HEK293 (cell line): ENCODE data around the gene PDLIM5.

Source experiments
- CTCF ChIA-PET: fragments of 350-600 bp; formaldehyde crosslinking; extraction: SDS; loops from one replicate; lab custom pipeline; 2021; ENCODE audit warnings: antibody characterized with exemption; lab: Yijun Ruan, JAX
- POLR2A ChIA-PET: fragments of 300-600 bp; formaldehyde crosslinking; extraction: SDS; loops from one replicate; lab custom pipeline; 2020; ENCODE audit warnings: antibody characterized with exemption, inconsistent platforms; lab: Yijun Ruan, JAX
- H3K27ac ChIP-seq: fragments of 200-500 bp; sonication (Bioruptor generic); 2 replicates; pipeline ENCODE4 v1.5.1; 2014; ENCODE audit warnings: low read depth, low read length, control low read depth, inconsistent platforms; ENCODE audit errors: extremely low read depth
- H3K36me3 ChIP-seq, 2 experiments: fragments of 200-500 bp in 1 of 2; sonication (Bioruptor generic) in 1 of 2; 1 replicate in 1 of 2; 2 replicates in 1 of 2; pipeline ENCODE4 v1.5.1; 2014 to 2017; ENCODE audit warnings: inconsistent platforms in 2 of 2, low read length in 2 of 2; ENCODE audit not compliant: control insufficient read depth in 2 of 2, insufficient read depth in 1 of 2
- H3K4me1 ChIP-seq: fragments of 200-500 bp; sonication (Bioruptor generic); 2 replicates; pipeline ENCODE4 v1.5.1; 2014; ENCODE audit warnings: mild to moderate bottlenecking, low read length, inconsistent platforms; ENCODE audit not compliant: control insufficient read depth, insufficient read depth
- H3K4me3 ChIP-seq: 2 replicates; pipeline ENCODE4 v1.5.1; 2011; ENCODE audit warnings: low read depth, mild to moderate bottlenecking, control low read depth, low read length, moderate library complexity
- H3K9me3 ChIP-seq: fragments of 200-500 bp; sonication (Bioruptor generic); 2 replicates; pipeline ENCODE4 v1.5.1; 2014; ENCODE audit warnings: low read depth, low read length, inconsistent platforms; ENCODE audit not compliant: control insufficient read depth, insufficient read depth
- BCL6B ChIP-seq: fragments of 450-650 bp; formaldehyde crosslinking; IDR thresholded peaks from 2 replicates; pipeline ENCODE4 v1.5.1; 2017; ENCODE audit warnings: missing biosample characterization, missing genetic modification characterization
- MEIS1 ChIP-seq: sonication (generic); formaldehyde crosslinking; IDR thresholded peaks from 2 replicates; pipeline ENCODE4 v1.8.1; 2022; ENCODE audit warnings: missing genetic modification reagents, mild to moderate bottlenecking, borderline replicate concordance
- PRDM2 ChIP-seq: fragments of 450-650 bp; formaldehyde crosslinking; IDR thresholded peaks from 2 replicates; pipeline ENCODE4 v1.5.1; 2016; ENCODE audit warnings: missing biosample characterization, missing genetic modification characterization, borderline replicate concordance
- PRDM6 ChIP-seq: fragments of 450-650 bp; formaldehyde crosslinking; IDR thresholded peaks from 2 replicates; pipeline ENCODE4 v1.5.1; 2017; ENCODE audit warnings: missing biosample characterization, missing genetic modification characterization
- SCRT1 ChIP-seq: fragments of 450-650 bp; formaldehyde crosslinking; IDR thresholded peaks from 2 replicates; pipeline ENCODE4 v1.5.1; 2016; ENCODE audit warnings: missing biosample characterization, missing genetic modification characterization, borderline replicate concordance
- SP7 ChIP-seq: fragments of 450-650 bp; formaldehyde crosslinking; IDR thresholded peaks from 2 replicates; pipeline ENCODE4 v1.5.1; 2016; ENCODE audit warnings: missing biosample characterization, missing genetic modification characterization
- TCF7L2 ChIP-seq: IDR thresholded peaks from 2 replicates; pipeline ENCODE4 v1.6.1; 2011; ENCODE audit warnings: low read depth, mild to moderate bottlenecking, inconsistent platforms, low read length, moderate library complexity, borderline replicate concordance
- YY2 ChIP-seq: fragments of 450-650 bp; formaldehyde crosslinking; IDR thresholded peaks from 2 replicates; pipeline ENCODE4 v1.5.1; 2016; ENCODE audit warnings: missing biosample characterization, missing genetic modification characterization
- ZFP37 ChIP-seq: fragments of 450-650 bp; formaldehyde crosslinking; IDR thresholded peaks from 2 replicates; pipeline ENCODE4 v1.5.1; 2016; ENCODE audit warnings: missing biosample characterization, missing genetic modification characterization
- ZNF112 ChIP-seq: fragments of 450-650 bp; formaldehyde crosslinking; IDR thresholded peaks from 2 replicates; pipeline ENCODE4 v1.5.0; 2017; ENCODE audit warnings: missing biosample characterization, missing genetic modification characterization
- ZNF18 ChIP-seq: fragments of 450-650 bp; formaldehyde crosslinking; IDR thresholded peaks from 2 replicates; pipeline ENCODE4 v1.5.1; 2016; ENCODE audit warnings: missing biosample characterization, missing genetic modification characterization
- ZNF24 ChIP-seq: fragments of 450-650 bp; formaldehyde crosslinking; IDR thresholded peaks from 2 replicates; pipeline ENCODE4 v1.5.1; 2016; ENCODE audit warnings: missing biosample characterization, missing genetic modification characterization
- ZNF488 ChIP-seq: fragments of 450-650 bp; formaldehyde crosslinking; IDR thresholded peaks from 2 replicates; pipeline ENCODE4 v1.5.1; 2016; ENCODE audit warnings: missing biosample characterization, missing genetic modification characterization
- ZNF529 ChIP-seq: fragments of 450-650 bp; formaldehyde crosslinking; IDR thresholded peaks from 2 replicates; pipeline ENCODE4 v1.5.1; 2017; ENCODE audit warnings: missing genetic modification characterization, missing biosample characterization; ENCODE audit not compliant: insufficient replicate concordance
- ZNF600 ChIP-seq: fragments of 450-650 bp; formaldehyde crosslinking; IDR thresholded peaks from 2 replicates; pipeline ENCODE4 v1.5.1; 2016; ENCODE audit warnings: missing biosample characterization, missing genetic modification characterization
- ZNF692 ChIP-seq: fragments of 450-650 bp; formaldehyde crosslinking; IDR thresholded peaks from 2 replicates; pipeline ENCODE4 v1.5.1; 2016; ENCODE audit warnings: missing biosample characterization, missing genetic modification characterization

Gene PDLIM5

GRCh38 chr4:94419956-94420355, 31.8 kb upstream of the PDLIM5 start:
- Histone ChIP-seq H3K27ac (no peak overlapping the region), H3K4me1 (no peaks in the 10 kb centered on the region), H3K9me3 (no peaks in the 10 kb centered on the region), H3K36me3 (no peaks in the 10 kb centered on the region), H3K4me3 (no peak overlapping the region)
- CTCF ChIA-PET, result no interaction called here
- POLR2A ChIA-PET, result no interaction called here
- no peak for TF ChIP-seq MEIS1
- TF ChIP-seq ZFP37 (tag by site-specific recombination), result no peak
- TF ChIP-seq PRDM6 (tag by site-specific recombination), result peak; percentile 54

- H3K9me3 ChIP-seq, result no peaks in the 10 kb centered on the region
- no peak overlapping the region for H3K27ac ChIP-seq
- H3K4me1 ChIP-seq, result no peaks in the 10 kb centered on the region
- TF ChIP-seq ZNF692 (tag by site-specific recombination) (no peak), BCL6B (tag by site-specific recombination) (no peak), ZNF112 (tag by site-specific recombination) (no peak), ZNF600 (tag by site-specific recombination) (no peak), SP7 (tag by site-specific recombination) (no peak), ZNF488 (no peak), ZNF24 (no peak), ZNF18 (tag by site-specific recombination) (no peak), PRDM2 (tag by site-specific recombination) (no peak), TCF7L2 (no peak), ZNF529 (no peak), YY2 (tag by site-specific recombination) (no peak), SCRT1 (no peak)
- TF ChIP-seq, all 188 proteins: peak for 0
- ChIA-PET POLR2A (no interaction called here), CTCF (no interaction called here)
- no peaks in the 10 kb centered on the region for H3K36me3 ChIP-seq
- H3K4me3 ChIP-seq, result no peak overlapping the region
These were observed 31.4 kb upstream of the PDLIM5 start for GRCh38 chr4:94420356-94420755.
